ENCODE data around the gene ZFPM1. TPM values are rescaled to one million over a fixed set of nuclear protein-coding genes. Genes with fewer than 3 reads are reported as not detected.

The ZFPM1 gene
- total and polyA plus RNA-seq, 4 donors: 0.19 to 12.8 (median 5.3) TPM

- no peak overlapping the region for H3K9ac ChIP-seq (ENCODE audit: low read depth in 1 of 2, low read length in 2 of 2)
- DNase-seq (ENCODE audit: low spot score): no peak
- H3K9me3 ChIP-seq (ENCODE audit: control insufficient read depth in 4 of 4, low read length in 3 of 4): no peaks in the 10 kb centered on the region
- no peak overlapping the region for H3K4me3 ChIP-seq (ENCODE audit: low read depth in 1 of 3, low read length in 3 of 3)
- no peaks in the 10 kb centered on the region for H3K36me3 ChIP-seq (ENCODE audit: control insufficient read depth in 4 of 4, insufficient read depth in 3 of 4, low read depth in 1 of 4, low read length in 3 of 4)
- WGBS: 83% methylated on average over 20 of the region's 20 CpGs
- no peaks in the 10 kb centered on the region for H3K4me1 ChIP-seq (ENCODE audit: control insufficient read depth in 4 of 4, insufficient read depth in 4 of 4, low read length in 3 of 4)
- H3K27me3 ChIP-seq (ENCODE audit: control insufficient read depth in 4 of 4, insufficient read depth in 4 of 4, low read length in 3 of 4): no peaks in the 10 kb centered on the region
- no peak overlapping the region for H3K27ac ChIP-seq (ENCODE audit: low read depth in 1 of 2, low read length in 2 of 2)
- TF ChIP-seq, protein P1, sequence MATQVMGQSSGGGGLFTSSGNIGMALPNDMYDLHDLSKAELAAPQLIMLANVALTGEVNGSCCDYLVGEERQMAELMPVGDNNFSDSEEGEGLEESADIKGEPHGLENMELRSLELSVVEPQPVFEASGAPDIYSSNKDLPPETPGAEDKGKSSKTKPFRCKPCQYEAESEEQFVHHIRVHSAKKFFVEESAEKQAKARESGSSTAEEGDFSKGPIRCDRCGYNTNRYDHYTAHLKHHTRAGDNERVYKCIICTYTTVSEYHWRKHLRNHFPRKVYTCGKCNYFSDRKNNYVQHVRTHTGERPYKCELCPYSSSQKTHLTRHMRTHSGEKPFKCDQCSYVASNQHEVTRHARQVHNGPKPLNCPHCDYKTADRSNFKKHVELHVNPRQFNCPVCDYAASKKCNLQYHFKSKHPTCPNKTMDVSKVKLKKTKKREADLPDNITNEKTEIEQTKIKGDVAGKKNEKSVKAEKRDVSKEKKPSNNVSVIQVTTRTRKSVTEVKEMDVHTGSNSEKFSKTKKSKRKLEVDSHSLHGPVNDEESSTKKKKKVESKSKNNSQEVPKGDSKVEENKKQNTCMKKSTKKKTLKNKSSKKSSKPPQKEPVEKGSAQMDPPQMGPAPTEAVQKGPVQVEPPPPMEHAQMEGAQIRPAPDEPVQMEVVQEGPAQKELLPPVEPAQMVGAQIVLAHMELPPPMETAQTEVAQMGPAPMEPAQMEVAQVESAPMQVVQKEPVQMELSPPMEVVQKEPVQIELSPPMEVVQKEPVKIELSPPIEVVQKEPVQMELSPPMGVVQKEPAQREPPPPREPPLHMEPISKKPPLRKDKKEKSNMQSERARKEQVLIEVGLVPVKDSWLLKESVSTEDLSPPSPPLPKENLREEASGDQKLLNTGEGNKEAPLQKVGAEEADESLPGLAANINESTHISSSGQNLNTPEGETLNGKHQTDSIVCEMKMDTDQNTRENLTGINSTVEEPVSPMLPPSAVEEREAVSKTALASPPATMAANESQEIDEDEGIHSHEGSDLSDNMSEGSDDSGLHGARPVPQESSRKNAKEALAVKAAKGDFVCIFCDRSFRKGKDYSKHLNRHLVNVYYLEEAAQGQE (IDR thresholded peaks at IDR 0.05): no peak
- TF ChIP-seq GABPA (IDR thresholded peaks at IDR 0.05 in 1 of 2, conservative IDR thresholded peaks at IDR 0.05 in 1 of 2) (no peak), YY1 (IDR thresholded peaks at IDR 0.05) (no peak), MAX (IDR thresholded peaks at IDR 0.05) (no peak), HNF4G (IDR thresholded peaks at IDR 0.05) (no peak), SP1 (IDR thresholded peaks at IDR 0.05) (no peak), EGR1 (IDR thresholded peaks at IDR 0.05; ENCODE audit: low read depth in 2 of 2) (no peak), NR2F2 (IDR thresholded peaks at IDR 0.05) (no peak), JUND (IDR thresholded peaks at IDR 0.05) (no peak), RAD21 (IDR thresholded peaks at IDR 0.05) (no peak), TAF1 (conservative IDR thresholded peaks at IDR 0.05) (no peak), FOXA1 (IDR thresholded peaks at IDR 0.05) (no peak), RXRA (IDR thresholded peaks at IDR 0.05) (no peak), HNF4A (conservative IDR thresholded peaks at IDR 0.05) (no peak)
- TF ChIP-seq, protein P2, sequence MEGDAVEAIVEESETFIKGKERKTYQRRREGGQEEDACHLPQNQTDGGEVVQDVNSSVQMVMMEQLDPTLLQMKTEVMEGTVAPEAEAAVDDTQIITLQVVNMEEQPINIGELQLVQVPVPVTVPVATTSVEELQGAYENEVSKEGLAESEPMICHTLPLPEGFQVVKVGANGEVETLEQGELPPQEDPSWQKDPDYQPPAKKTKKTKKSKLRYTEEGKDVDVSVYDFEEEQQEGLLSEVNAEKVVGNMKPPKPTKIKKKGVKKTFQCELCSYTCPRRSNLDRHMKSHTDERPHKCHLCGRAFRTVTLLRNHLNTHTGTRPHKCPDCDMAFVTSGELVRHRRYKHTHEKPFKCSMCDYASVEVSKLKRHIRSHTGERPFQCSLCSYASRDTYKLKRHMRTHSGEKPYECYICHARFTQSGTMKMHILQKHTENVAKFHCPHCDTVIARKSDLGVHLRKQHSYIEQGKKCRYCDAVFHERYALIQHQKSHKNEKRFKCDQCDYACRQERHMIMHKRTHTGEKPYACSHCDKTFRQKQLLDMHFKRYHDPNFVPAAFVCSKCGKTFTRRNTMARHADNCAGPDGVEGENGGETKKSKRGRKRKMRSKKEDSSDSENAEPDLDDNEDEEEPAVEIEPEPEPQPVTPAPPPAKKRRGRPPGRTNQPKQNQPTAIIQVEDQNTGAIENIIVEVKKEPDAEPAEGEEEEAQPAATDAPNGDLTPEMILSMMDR (IDR thresholded peaks at IDR 0.05; ENCODE audit: low read depth, low read length, missing input control): no peak
- TF ChIP-seq, protein P3, sequence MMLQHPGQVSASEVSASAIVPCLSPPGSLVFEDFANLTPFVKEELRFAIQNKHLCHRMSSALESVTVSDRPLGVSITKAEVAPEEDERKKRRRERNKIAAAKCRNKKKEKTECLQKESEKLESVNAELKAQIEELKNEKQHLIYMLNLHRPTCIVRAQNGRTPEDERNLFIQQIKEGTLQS (IDR thresholded peaks at IDR 0.05): no peak
- TF ChIP-seq, protein P4, sequence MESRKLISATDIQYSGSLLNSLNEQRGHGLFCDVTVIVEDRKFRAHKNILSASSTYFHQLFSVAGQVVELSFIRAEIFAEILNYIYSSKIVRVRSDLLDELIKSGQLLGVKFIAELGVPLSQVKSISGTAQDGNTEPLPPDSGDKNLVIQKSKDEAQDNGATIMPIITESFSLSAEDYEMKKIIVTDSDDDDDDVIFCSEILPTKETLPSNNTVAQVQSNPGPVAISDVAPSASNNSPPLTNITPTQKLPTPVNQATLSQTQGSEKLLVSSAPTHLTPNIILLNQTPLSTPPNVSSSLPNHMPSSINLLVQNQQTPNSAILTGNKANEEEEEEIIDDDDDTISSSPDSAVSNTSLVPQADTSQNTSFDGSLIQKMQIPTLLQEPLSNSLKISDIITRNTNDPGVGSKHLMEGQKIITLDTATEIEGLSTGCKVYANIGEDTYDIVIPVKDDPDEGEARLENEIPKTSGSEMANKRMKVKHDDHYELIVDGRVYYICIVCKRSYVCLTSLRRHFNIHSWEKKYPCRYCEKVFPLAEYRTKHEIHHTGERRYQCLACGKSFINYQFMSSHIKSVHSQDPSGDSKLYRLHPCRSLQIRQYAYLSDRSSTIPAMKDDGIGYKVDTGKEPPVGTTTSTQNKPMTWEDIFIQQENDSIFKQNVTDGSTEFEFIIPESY (IDR thresholded peaks at IDR 0.05): no peak
These were observed 46.0 kb upstream of the ZFPM1 start for GRCh38 chr16:88407042-88407420.

DNA sequence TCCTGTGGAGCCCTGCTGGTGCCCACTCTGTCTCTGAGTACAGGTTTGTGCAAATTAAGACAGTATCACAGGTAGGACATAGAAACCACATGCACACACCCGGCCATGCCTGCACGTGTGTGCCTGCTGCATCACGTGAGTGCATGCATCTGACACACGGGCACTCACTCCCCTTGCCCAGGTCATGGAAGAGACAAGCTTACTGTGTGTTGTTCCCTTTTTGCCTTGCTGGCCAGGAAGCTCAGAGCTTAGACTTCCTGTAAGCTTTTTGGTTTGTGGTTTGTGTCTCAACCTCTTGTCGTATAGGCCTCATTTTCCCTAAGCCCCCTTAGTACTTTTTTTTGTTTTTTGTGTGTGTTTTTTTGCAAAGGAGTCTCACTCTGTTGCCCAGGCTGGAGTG, 45.3 kb upstream of the ZFPM1 start:
- Histone ChIP-seq H3K9me3 (ENCODE audit: control insufficient read depth in 4 of 4, low read length in 3 of 4) (no peaks in the 10 kb centered on the region), H3K27me3 (ENCODE audit: control insufficient read depth in 4 of 4, insufficient read depth in 4 of 4, low read length in 3 of 4) (no peaks in the 10 kb centered on the region), H3K9ac (ENCODE audit: low read depth in 1 of 2, low read length in 2 of 2) (no peak overlapping the region), H3K4me3 (ENCODE audit: low read depth in 1 of 3, low read length in 3 of 3) (no peak overlapping the region), H3K36me3 (ENCODE audit: control insufficient read depth in 4 of 4, insufficient read depth in 3 of 4, low read depth in 1 of 4, low read length in 3 of 4) (no peaks in the 10 kb centered on the region), H3K4me1 (ENCODE audit: control insufficient read depth in 4 of 4, insufficient read depth in 4 of 4, low read length in 3 of 4) (no peaks in the 10 kb centered on the region), H3K27ac (ENCODE audit: low read depth in 1 of 2, low read length in 2 of 2) (no peak overlapping the region)
- no peak for DNase-seq (ENCODE audit: low spot score)
- WGBS: 82% methylated on average over 5 of the region's 5 CpGs
- TF ChIP-seq, protein P1 (IDR thresholded peaks at IDR 0.05): no peak
- TF ChIP-seq TAF1 (conservative IDR thresholded peaks at IDR 0.05) (no peak), NR2F2 (IDR thresholded peaks at IDR 0.05) (no peak), RAD21 (IDR thresholded peaks at IDR 0.05) (no peak), HNF4A (conservative IDR thresholded peaks at IDR 0.05) (no peak), YY1 (IDR thresholded peaks at IDR 0.05) (no peak)
- TF ChIP-seq, protein P2 (IDR thresholded peaks at IDR 0.05; ENCODE audit: low read depth, low read length, missing input control): no peak

Data from liver (tissue), 9 donors.